SK-N-SH (cell line): Measurements from ENCODE around the gene STAG2.

Source experiments
- EP300 ChIP-seq, 2 experiments: IDR thresholded peaks; 2 replicates each; pipeline versions ENCODE4 v1.4.0 to v1.6.1; 2012; ENCODE audit warnings: borderline replicate concordance in 1 of 2, low read depth in 1 of 2, low read length in 1 of 2
- EZH2phosphoT487 ChIP-seq: fragments of 200-600 bp; sonication (generic); IDR thresholded peaks from 2 replicates; pipeline ENCODE4 v1.6.1; 2017; ENCODE audit warnings: low read depth, mixed run types, mild to moderate bottlenecking, antibody characterized with exemption, moderate library complexity, borderline replicate concordance
- FOXJ3 ChIP-seq: sonication (generic); formaldehyde crosslinking; IDR thresholded peaks from 2 replicates; pipeline ENCODE4 v1.5.1; 2020; ENCODE audit warnings: mild to moderate bottlenecking, missing genetic modification reagents
- GABPA ChIP-seq: IDR thresholded peaks from 2 replicates; pipeline ENCODE4 v1.4.0; 2012; ENCODE audit warnings: low read depth, mild to moderate bottlenecking
- RXRA ChIP-seq: IDR thresholded peaks from 2 replicates; pipeline ENCODE4 v1.4.0; 2012; ENCODE audit warnings: low read depth, mild to moderate bottlenecking, borderline replicate concordance
- TEAD4 ChIP-seq: IDR thresholded peaks from 2 replicates; pipeline ENCODE4 v1.4.0; 2012; ENCODE audit warnings: mild to moderate bottlenecking, borderline replicate concordance; ENCODE audit not compliant: insufficient read depth
- TF ChIP-seq, protein P1 (sequence below): fragments of 200-600 bp; sonication (generic); IDR thresholded peaks from 2 replicates; pipeline ENCODE4 v1.6.1; 2017; ENCODE audit warnings: antibody characterized with exemption, mild to moderate bottlenecking, moderate library complexity
- TF ChIP-seq, protein P2 (sequence below): IDR thresholded peaks from 2 replicates; pipeline ENCODE4 v1.6.1; 2012; ENCODE audit warnings: mild to moderate bottlenecking, low read depth, low read length, moderate library complexity

DNA sequence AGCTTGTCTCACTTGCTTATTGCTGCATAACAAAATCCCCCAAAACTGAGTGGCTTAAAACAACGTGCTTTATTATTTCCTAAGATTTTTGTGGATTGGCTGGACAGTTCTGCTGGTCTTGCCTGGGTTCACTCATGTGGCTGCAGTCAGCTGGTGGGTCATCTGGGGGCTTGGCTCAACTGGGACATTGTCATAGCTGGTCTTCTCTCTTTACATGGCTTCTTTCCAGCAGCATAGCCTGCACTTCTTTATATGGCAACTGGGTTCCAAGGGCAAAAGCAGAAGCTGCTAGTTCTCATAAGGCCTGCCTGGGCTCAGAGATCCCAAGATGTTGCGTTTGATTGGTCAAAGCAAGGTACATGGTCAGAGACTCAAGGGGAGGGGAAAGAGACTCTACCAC, 33.7 kb upstream of the STAG2 start:
- no peak for TF ChIP-seq GABPA
- TF ChIP-seq EP300 (IDR thresholded peaks at IDR 0.05; ENCODE audit: borderline replicate concordance in 1 of 2, low read depth in 1 of 2, low read length in 1 of 2) = no peak
- no peak for TF ChIP-seq TEAD4
- TF ChIP-seq FOXJ3 (CRISPR knock-in tag) = no peak
- TF ChIP-seq, protein P1, sequence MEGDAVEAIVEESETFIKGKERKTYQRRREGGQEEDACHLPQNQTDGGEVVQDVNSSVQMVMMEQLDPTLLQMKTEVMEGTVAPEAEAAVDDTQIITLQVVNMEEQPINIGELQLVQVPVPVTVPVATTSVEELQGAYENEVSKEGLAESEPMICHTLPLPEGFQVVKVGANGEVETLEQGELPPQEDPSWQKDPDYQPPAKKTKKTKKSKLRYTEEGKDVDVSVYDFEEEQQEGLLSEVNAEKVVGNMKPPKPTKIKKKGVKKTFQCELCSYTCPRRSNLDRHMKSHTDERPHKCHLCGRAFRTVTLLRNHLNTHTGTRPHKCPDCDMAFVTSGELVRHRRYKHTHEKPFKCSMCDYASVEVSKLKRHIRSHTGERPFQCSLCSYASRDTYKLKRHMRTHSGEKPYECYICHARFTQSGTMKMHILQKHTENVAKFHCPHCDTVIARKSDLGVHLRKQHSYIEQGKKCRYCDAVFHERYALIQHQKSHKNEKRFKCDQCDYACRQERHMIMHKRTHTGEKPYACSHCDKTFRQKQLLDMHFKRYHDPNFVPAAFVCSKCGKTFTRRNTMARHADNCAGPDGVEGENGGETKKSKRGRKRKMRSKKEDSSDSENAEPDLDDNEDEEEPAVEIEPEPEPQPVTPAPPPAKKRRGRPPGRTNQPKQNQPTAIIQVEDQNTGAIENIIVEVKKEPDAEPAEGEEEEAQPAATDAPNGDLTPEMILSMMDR = no peak
- no peak for TF ChIP-seq EZH2phosphoT487
- TF ChIP-seq RXRA = no peak
- TF ChIP-seq, protein P2, sequence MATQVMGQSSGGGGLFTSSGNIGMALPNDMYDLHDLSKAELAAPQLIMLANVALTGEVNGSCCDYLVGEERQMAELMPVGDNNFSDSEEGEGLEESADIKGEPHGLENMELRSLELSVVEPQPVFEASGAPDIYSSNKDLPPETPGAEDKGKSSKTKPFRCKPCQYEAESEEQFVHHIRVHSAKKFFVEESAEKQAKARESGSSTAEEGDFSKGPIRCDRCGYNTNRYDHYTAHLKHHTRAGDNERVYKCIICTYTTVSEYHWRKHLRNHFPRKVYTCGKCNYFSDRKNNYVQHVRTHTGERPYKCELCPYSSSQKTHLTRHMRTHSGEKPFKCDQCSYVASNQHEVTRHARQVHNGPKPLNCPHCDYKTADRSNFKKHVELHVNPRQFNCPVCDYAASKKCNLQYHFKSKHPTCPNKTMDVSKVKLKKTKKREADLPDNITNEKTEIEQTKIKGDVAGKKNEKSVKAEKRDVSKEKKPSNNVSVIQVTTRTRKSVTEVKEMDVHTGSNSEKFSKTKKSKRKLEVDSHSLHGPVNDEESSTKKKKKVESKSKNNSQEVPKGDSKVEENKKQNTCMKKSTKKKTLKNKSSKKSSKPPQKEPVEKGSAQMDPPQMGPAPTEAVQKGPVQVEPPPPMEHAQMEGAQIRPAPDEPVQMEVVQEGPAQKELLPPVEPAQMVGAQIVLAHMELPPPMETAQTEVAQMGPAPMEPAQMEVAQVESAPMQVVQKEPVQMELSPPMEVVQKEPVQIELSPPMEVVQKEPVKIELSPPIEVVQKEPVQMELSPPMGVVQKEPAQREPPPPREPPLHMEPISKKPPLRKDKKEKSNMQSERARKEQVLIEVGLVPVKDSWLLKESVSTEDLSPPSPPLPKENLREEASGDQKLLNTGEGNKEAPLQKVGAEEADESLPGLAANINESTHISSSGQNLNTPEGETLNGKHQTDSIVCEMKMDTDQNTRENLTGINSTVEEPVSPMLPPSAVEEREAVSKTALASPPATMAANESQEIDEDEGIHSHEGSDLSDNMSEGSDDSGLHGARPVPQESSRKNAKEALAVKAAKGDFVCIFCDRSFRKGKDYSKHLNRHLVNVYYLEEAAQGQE = no peak
